Activated T-cell treated with anti-CD3 and anti-CD28 coated beads for 24 hours (primary cell): ENCODE results near the gene NLGN4X.

Experiments
- DNase-seq: peaks from one replicate; pipeline ENCODE4 v3.0.0-alpha.2; 2020; ENCODE audit warnings: low read depth

Gene NLGN4X

GRCh38 chrX:6151971-6152370 is 76.7 kb downstream of the NLGN4X start:
- no peak for DNase-seq

- DNase-seq, result no peak
Measured at GRCh38 chrX:6149060-6149872, 79.4 kb downstream of the NLGN4X start.

GRCh38 chrX:6134255-6134654 is 94.4 kb downstream of the NLGN4X start:
- no peak for DNase-seq

- no peak for DNase-seq
Measured at GRCh38 chrX:6132970-6133369, 95.7 kb downstream of the NLGN4X start.

- DNase-seq, result no peak
Measured at GRCh38 chrX:6131287-6131686, 97.4 kb downstream of the NLGN4X start.

GRCh38 chrX:6129195-6129594 is 99.5 kb downstream of the NLGN4X start:
- no peak for DNase-seq

- DNase-seq, result no peak
Measured at GRCh38 chrX:6120329-6120728, 108.3 kb downstream of the NLGN4X start.

GRCh38 chrX:6095469-6095868 is 133.2 kb downstream of the NLGN4X start:
- DNase-seq, result no peak

- no peak for DNase-seq
Measured at GRCh38 chrX:6074532-6074931, 154.1 kb downstream of the NLGN4X start.

- DNase-seq, result no peak
Measured at GRCh38 chrX:6071731-6072130, 156.9 kb downstream of the NLGN4X start.

GRCh38 chrX:6067600-6067999 is 161.1 kb downstream of the NLGN4X start:
- DNase-seq, result no peak

GRCh38 chrX:6053141-6053540 is 175.5 kb downstream of the NLGN4X start:
- no peak for DNase-seq

GRCh38 chrX:6052111-6052745 is 176.4 kb downstream of the NLGN4X start:
- DNase-seq, result no peak

GRCh38 chrX:6049132-6049531 is 179.5 kb downstream of the NLGN4X start:
- DNase-seq, result no peak

GRCh38 chrX:6041630-6042029 is 187.0 kb downstream of the NLGN4X start:
- DNase-seq, result no peak

GRCh38 chrX:6029014-6029413 is 199.7 kb downstream of the NLGN4X start:
- no peak for DNase-seq

- no peak for DNase-seq
Measured at GRCh38 chrX:6026980-6027379, 201.7 kb downstream of the NLGN4X start.

GRCh38 chrX:6026429-6026828 is 202.2 kb downstream of the NLGN4X start:
- DNase-seq, result no peak

GRCh38 chrX:6024204-6024603 is 204.5 kb downstream of the NLGN4X start:
- DNase-seq, result no peak

- no peak for DNase-seq
Measured at GRCh38 chrX:6021316-6022091, 207.2 kb downstream of the NLGN4X start.

- DNase-seq, result no peak
Measured at GRCh38 chrX:6019076-6019475, 209.6 kb downstream of the NLGN4X start.

GRCh38 chrX:6015423-6015822 is 213.2 kb downstream of the NLGN4X start:
- no peak for DNase-seq

- no peak for DNase-seq
Measured at GRCh38 chrX:6012357-6012756, 216.3 kb downstream of the NLGN4X start.
